Superior temporal gyrus (tissue), 1 donor: ENCODE measurements around the gene DSG2.

Experiments
- DNase-seq: peaks from one replicate; pipeline ENCODE4 v3.0.0-alpha.2; 2016; ENCODE audit errors: extremely low spot score

The DSG2 gene

GRCh38 chr18:31555971-31556747 lies 58.2 kb downstream of the DSG2 start:
- peak; percentile 91 for DNase-seq

- no peak for DNase-seq
These were observed 59.5 kb downstream of the DSG2 start for GRCh38 chr18:31557446-31557845.

GRCh38 chr18:31558567-31558966 lies 60.6 kb downstream of the DSG2 start:
- no peak for DNase-seq

- DNase-seq = no peak
These were observed 64.7 kb downstream of the DSG2 start for GRCh38 chr18:31562726-31563125.

GRCh38 chr18:31563778-31564177 lies 65.8 kb downstream of the DSG2 start:
- DNase-seq = no peak

GRCh38 chr18:31565345-31565744 lies 67.4 kb downstream of the DSG2 start:
- no peak for DNase-seq

- DNase-seq = no peak
These were observed 68.0 kb downstream of the DSG2 start for GRCh38 chr18:31565782-31566512.

GRCh38 chr18:31566576-31567306 lies 68.8 kb downstream of the DSG2 start:
- DNase-seq = no peak

GRCh38 chr18:31572368-31572767 lies 74.4 kb downstream of the DSG2 start:
- DNase-seq = no peak

GRCh38 chr18:31573051-31573450 lies 75.1 kb downstream of the DSG2 start:
- no peak for DNase-seq

- DNase-seq = no peak
These were observed 76.4 kb downstream of the DSG2 start for GRCh38 chr18:31574359-31574758.

- DNase-seq = no peak
These were observed 77.7 kb downstream of the DSG2 start for GRCh38 chr18:31575515-31576257.

GRCh38 chr18:31576670-31577069 lies 78.7 kb downstream of the DSG2 start:
- DNase-seq = no peak

- DNase-seq = no peak
These were observed 79.2 kb downstream of the DSG2 start for GRCh38 chr18:31577195-31577594.

GRCh38 chr18:31578126-31578525 lies 80.1 kb downstream of the DSG2 start:
- no peak for DNase-seq

- no peak for DNase-seq
These were observed 81.4 kb downstream of the DSG2 start for GRCh38 chr18:31579375-31579774.

GRCh38 chr18:31581498-31582197 lies 83.7 kb downstream of the DSG2 start:
- no peak for DNase-seq

GRCh38 chr18:31583185-31583854 lies 85.3 kb downstream of the DSG2 start:
- DNase-seq = no peak

- DNase-seq = no peak
These were observed 88.0 kb downstream of the DSG2 start for GRCh38 chr18:31585991-31586390.

- no peak for DNase-seq
These were observed 88.6 kb downstream of the DSG2 start for GRCh38 chr18:31586616-31587015.

GRCh38 chr18:31587529-31587928 lies 89.6 kb downstream of the DSG2 start:
- DNase-seq = no peak
